Left ventricle myocardium inferior (tissue), 1 donor: ENCODE results near the gene WBP1. TPM values are rescaled to one million over a fixed set of nuclear protein-coding genes. Genes with fewer than 3 reads are reported as not detected.

Experiments
- DNase-seq: peaks from one replicate; pipeline ENCODE4 v3.0.0-alpha.2; 2020
- H3K27ac ChIP-seq: fragments of 200-600 bp; replicated peaks from 2 replicates; pipeline ENCODE4 v1.8.0; 2021
- H3K27me3 ChIP-seq: fragments of 200-600 bp; 2 replicates; pipeline ENCODE4 v1.8.0; 2021; ENCODE audit warnings: low read depth
- H3K36me3 ChIP-seq: fragments of 200-600 bp; 2 replicates; pipeline ENCODE4 v1.8.0; 2021
- H3K4me1 ChIP-seq: fragments of 200-600 bp; 2 replicates; pipeline ENCODE4 v1.8.0; 2021
- H3K4me3 ChIP-seq: fragments of 200-600 bp; 2 replicates; pipeline ENCODE4 v1.8.0; 2021; ENCODE audit warnings: mild to moderate bottlenecking, moderate library complexity
- H3K9me3 ChIP-seq: fragments of 200-600 bp; replicated peaks from 2 replicates; pipeline ENCODE4 v1.8.0; 2021
- intact Hi-C: fragments of 100-400 bp; cut with micrococcal nuclease; formaldehyde crosslinking; loops from one replicate; pipeline ENCODE4 v1.11.0; 2022
- total RNA-seq: library from RNA; stranded (reverse); fragmentation: NEBNext Ultra II Directional; extraction: Animal tissue kit (Norgen Biotek cat#: 25700); gene quantifications from one replicate; pipeline ENCODE4 v1.2.1, GENCODE V29; 2021
- TF ChIP-seq, protein P1 (sequence below): fragments of 200-600 bp; IDR thresholded peaks from 2 replicates; pipeline ENCODE4 v1.8.0; 2021; ENCODE audit warnings: antibody characterized with exemption, mild to moderate bottlenecking, borderline replicate concordance
- donor health status: DM: no; HTN: yes; CAD: no; lungs with severe emphysema.

Gene WBP1
- total RNA-seq, 1 donor from 2014 or later: 46.1 TPM

DNA sequence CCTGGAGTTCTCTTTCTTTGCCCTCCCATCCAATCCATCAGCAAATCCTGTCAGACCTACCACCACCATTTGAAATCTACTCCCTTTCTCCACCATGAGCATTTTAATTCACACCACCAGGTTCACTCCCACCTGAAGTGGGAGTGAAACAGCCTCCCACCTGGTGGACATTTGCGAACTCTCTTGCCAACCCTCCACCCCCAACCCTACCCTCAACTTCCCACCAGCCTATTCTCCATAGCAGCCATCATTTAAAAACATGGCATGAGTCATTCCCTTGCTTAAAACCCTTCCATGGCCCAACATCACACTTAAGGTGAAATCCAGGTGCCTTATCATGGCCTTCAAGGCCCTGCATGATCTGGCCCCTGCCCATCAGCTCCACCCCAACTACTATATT lies 20.0 kb upstream of the WBP1 start:
- Histone ChIP-seq H3K9me3 (no peaks in the 10 kb centered on the region), H3K4me1 (peaks cover 57% of the 10 kb centered on the region), H3K36me3 (no peaks in the 10 kb centered on the region), H3K27me3 (peaks cover 6% of the 10 kb centered on the region), H3K4me3 (peak overlapping the region; percentile 73), H3K27ac (peak overlapping the region; percentile 92)
- TF ChIP-seq, protein P1, sequence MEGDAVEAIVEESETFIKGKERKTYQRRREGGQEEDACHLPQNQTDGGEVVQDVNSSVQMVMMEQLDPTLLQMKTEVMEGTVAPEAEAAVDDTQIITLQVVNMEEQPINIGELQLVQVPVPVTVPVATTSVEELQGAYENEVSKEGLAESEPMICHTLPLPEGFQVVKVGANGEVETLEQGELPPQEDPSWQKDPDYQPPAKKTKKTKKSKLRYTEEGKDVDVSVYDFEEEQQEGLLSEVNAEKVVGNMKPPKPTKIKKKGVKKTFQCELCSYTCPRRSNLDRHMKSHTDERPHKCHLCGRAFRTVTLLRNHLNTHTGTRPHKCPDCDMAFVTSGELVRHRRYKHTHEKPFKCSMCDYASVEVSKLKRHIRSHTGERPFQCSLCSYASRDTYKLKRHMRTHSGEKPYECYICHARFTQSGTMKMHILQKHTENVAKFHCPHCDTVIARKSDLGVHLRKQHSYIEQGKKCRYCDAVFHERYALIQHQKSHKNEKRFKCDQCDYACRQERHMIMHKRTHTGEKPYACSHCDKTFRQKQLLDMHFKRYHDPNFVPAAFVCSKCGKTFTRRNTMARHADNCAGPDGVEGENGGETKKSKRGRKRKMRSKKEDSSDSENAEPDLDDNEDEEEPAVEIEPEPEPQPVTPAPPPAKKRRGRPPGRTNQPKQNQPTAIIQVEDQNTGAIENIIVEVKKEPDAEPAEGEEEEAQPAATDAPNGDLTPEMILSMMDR: no peak
- no peak for DNase-seq
- intact Hi-C loops: no loop called here

DNA sequence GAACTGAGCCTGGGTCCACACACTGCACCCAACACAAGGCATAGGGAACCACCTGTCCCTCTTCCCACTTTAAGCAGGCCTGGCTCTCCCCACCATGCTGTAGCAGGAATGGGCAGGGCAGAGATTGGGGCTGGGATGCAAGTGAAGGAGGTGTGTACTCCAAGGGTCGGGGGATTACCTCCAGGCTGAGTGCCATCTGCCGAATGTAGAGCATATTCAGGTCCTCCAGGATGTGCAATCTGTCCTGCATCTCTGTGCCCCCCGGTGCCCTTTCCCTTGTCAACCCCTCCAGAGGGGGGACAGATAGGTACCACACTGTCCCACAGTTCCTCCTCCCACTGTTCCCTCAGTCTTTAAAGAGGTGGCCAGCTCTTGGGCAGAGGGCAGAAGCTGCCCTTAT lies 18.9 kb upstream of the WBP1 start:
- no peak for DNase-seq
- Histone ChIP-seq H3K36me3 (no peaks in the 10 kb centered on the region), H3K27ac (peak overlapping the region; percentile 92), H3K9me3 (no peaks in the 10 kb centered on the region), H3K27me3 (peaks cover 14% of the 10 kb centered on the region), H3K4me3 (peak overlapping the region; percentile 73), H3K4me1 (peaks cover 57% of the 10 kb centered on the region)
- intact Hi-C loops: no loop called here
- TF ChIP-seq, protein P1: no peak

DNA sequence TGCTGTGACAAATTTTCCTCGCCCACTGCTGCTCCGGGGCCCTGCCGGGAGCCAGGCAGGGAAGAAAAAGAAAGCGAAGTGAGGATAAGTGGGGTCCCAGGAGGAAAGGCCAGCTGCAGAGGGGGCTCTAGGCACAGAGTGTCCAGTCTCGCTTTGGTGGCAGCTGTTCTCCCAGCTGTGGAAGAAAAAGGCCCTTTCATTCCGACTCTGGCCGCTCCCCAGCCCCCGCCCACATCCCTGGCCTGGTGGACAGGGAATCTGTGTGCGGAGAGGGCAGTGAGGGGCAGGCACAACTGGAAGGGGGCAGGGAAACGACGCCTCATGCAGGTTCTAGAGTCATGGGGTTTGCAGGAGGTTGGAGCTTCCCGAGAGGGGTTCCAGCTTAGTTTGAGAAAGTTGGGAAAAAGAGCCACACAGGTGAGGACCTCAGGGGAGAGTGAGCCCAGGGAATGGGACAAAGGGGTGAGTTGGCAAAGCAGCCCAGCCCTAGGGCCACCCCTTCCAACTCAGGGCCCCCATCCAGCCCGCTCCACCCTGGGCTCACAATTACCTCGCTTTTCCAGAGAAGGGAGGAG lies 18.3 kb upstream of the WBP1 start:
- peak overlapping the region; percentile 92 for H3K27ac ChIP-seq
- H3K27me3 ChIP-seq: peaks cover 14% of the 10 kb centered on the region
- TF ChIP-seq, protein P1: no peak
- H3K4me3 ChIP-seq: peak overlapping the region; percentile 73
- H3K9me3 ChIP-seq: no peaks in the 10 kb centered on the region
- peaks cover 57% of the 10 kb centered on the region for H3K4me1 ChIP-seq
- no peaks in the 10 kb centered on the region for H3K36me3 ChIP-seq
- intact Hi-C loops: no loop called here
- DNase-seq: peak; percentile 89

DNA sequence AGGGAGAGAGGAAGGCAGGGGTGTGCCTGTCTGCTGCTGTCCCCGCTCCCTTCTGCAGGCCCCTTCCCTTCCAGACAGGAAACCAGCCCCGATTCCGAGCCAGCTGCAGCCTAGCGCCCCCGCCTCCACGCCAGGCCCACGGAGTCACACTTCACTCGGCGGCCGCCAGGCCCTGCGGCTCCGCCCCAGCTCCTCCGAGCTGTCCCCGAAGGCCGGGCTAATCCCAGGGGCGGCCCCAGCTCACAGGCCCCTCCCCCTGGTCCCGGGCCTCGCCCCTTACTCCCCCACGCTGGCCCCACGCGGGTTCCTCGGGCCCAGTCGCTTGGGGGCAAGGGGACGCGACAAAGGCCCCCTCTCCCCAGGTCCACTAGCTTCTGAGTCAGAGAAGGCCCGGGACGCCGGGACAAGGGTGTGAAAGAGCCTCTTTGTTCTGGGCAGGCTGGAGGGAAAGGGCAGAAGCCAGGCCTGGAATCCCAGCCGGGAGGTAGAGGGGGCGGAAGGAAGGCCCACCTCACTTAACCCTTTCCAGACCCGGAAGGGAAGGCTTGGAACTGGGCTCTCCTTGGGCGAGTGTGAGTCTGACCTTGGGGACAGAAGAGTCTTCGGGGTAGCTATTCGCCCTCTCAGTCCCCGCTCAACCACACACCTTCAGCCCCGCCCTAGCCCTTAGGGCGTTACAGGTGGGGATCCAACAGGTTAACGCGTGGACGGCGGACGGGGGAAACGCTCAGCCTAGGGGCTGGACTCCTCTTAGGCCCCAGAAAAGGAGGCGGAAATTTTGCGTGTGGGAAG lies 17.7 kb upstream of the WBP1 start:
- intact Hi-C loops: no loop called here
- TF ChIP-seq, protein P1: peak; percentile 65
- peak; percentile 91 for DNase-seq
- Histone ChIP-seq H3K27me3 (peaks cover 14% of the 10 kb centered on the region), H3K36me3 (no peaks in the 10 kb centered on the region), H3K9me3 (no peaks in the 10 kb centered on the region), H3K27ac (peak overlapping the region; percentile 92), H3K4me1 (peaks cover 57% of the 10 kb centered on the region), H3K4me3 (peak overlapping the region; percentile 73)

DNA sequence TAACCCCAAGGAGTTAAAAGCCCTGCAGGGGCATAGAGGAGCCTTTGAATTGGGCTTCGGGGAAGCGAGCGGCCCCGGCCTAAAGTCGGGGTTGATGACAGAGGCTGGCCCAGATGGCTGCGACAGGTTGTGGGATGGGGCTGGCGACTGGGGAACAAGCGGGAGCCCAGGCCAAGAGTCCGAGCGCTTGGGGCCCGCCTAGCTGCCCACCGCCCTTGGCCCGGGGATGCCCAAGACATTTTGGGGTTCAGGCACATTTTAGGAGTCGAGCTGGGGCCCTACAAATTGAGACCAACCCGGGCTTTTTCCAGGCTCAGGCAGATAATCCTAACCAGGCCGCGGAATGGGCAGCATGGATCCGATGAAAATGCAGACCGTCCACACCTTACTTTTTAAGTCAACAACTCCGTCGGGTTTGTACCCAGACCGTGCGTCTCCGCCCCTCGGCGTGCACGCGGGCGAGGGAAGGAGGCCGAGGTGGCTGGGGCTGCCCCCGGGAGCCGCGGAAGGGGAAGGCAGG lies 17.0 kb upstream of the WBP1 start:
- TF ChIP-seq, protein P1: no peak
- intact Hi-C loops: no loop called here
- H3K27me3 ChIP-seq: peaks cover 14% of the 10 kb centered on the region
- peaks cover 53% of the 10 kb centered on the region for H3K4me1 ChIP-seq
- H3K36me3 ChIP-seq: no peaks in the 10 kb centered on the region
- peak overlapping the region; percentile 92 for H3K27ac ChIP-seq
- peak overlapping the region; percentile 73 for H3K4me3 ChIP-seq
- DNase-seq: no peak
- no peaks in the 10 kb centered on the region for H3K9me3 ChIP-seq
